GM18498 (cell line): Measurements from ENCODE around the gene CEP164.

Experiments
- ATAC-seq: cut with Tn5 transposase; IDR thresholded peaks from one replicate; pipeline ENCODE4 v1.9.1; 2021; ENCODE audit warnings: mild to moderate bottlenecking, moderate library complexity; ENCODE audit not compliant: unreplicated experiment

The CEP164 gene

GRCh38 chr11:117327567-117328374, at the start of gene CEP164:
Gene CEP164 (plus strand): TSS chr11:117327854. CDS start chr11:117338587, 10,733 bp downstream.
- peak; percentile 96 for ATAC-seq

GRCh38 chr11:117278347-117278746, 49.3 kb upstream of the CEP164 start:
- ATAC-seq: no peak

GRCh38 chr11:117279711-117280376, 47.8 kb upstream of the CEP164 start:
- no peak for ATAC-seq

- ATAC-seq: no peak
These were observed 46.5 kb upstream of the CEP164 start for GRCh38 chr11:117281159-117281558.

GRCh38 chr11:117281869-117282268, 45.8 kb upstream of the CEP164 start:
- no peak for ATAC-seq

- no peak for ATAC-seq
These were observed 44.7 kb upstream of the CEP164 start for GRCh38 chr11:117282956-117283355.

- no peak for ATAC-seq
These were observed 43.6 kb upstream of the CEP164 start for GRCh38 chr11:117284053-117284452.

GRCh38 chr11:117286588-117286987, 41.1 kb upstream of the CEP164 start:
- no peak for ATAC-seq

- ATAC-seq: no peak
These were observed 40.0 kb upstream of the CEP164 start for GRCh38 chr11:117287668-117288067.

- ATAC-seq: no peak
These were observed 37.9 kb upstream of the CEP164 start for GRCh38 chr11:117289795-117290194.

- ATAC-seq: no peak
These were observed 36.8 kb upstream of the CEP164 start, which contains the start of gene BACE1-AS for GRCh38 chr11:117290809-117291396. Gene BACE1-AS (plus strand): TSS chr11:117291346.

GRCh38 chr11:117292616-117293015, 35.0 kb upstream of the CEP164 start:
- no peak for ATAC-seq

- no peak for ATAC-seq
These were observed 32.1 kb upstream of the CEP164 start for GRCh38 chr11:117295438-117296137.

- no peak for ATAC-seq
These were observed 30.8 kb upstream of the CEP164 start for GRCh38 chr11:117296881-117297280.

- no peak for ATAC-seq
These were observed 29.5 kb upstream of the CEP164 start for GRCh38 chr11:117298195-117298594.

- no peak for ATAC-seq
These were observed 28.0 kb upstream of the CEP164 start for GRCh38 chr11:117299351-117300282.

GRCh38 chr11:117300283-117300663, 27.4 kb upstream of the CEP164 start:
- ATAC-seq: no peak

- ATAC-seq: no peak
These were observed 26.9 kb upstream of the CEP164 start for GRCh38 chr11:117300773-117301172.

GRCh38 chr11:117302228-117302627, 25.4 kb upstream of the CEP164 start:
- ATAC-seq: no peak

- ATAC-seq: no peak
These were observed 24.6 kb upstream of the CEP164 start for GRCh38 chr11:117303101-117303500.
